OCI-LY1 (cell line): ENCODE data around the gene UQCR10.

Source experiments
- H2AFZ ChIP-seq: fragments of 200-600 bp; sonication (generic), shearing (Covaris generic); 2 replicates; pipeline ENCODE4 v1.6.0; 2014; ENCODE audit warnings: antibody characterized with exemption, mild to moderate bottlenecking, low read length
- H3F3A ChIP-seq: fragments of 200-600 bp; sonication (generic), shearing (Covaris generic); 2 replicates; pipeline ENCODE4 v1.6.0; 2014; ENCODE audit warnings: mild to moderate bottlenecking, antibody characterized with exemption, low read length, moderate library complexity; ENCODE audit not compliant: insufficient read depth
- H3K27ac ChIP-seq: fragments of 200-600 bp; sonication (generic); 2 replicates; pipeline ENCODE4 v1.5.1; 2014; ENCODE audit warnings: low read length, mixed run types, mild to moderate bottlenecking, low read depth; ENCODE audit not compliant: poor library complexity, severe bottlenecking
- H3K27me3 ChIP-seq: fragments of 200-600 bp; sonication (generic); 2 replicates; pipeline ENCODE4 v1.6.0; 2014; ENCODE audit warnings: antibody characterized with exemption, mild to moderate bottlenecking, low read length, moderate library complexity; ENCODE audit not compliant: insufficient read depth
- H3K36me3 ChIP-seq: fragments of 200-600 bp; sonication (generic); 2 replicates; pipeline ENCODE4 v1.6.1; 2014; ENCODE audit warnings: mild to moderate bottlenecking, antibody characterized with exemption, low read length, moderate library complexity, mixed read lengths; ENCODE audit not compliant: insufficient read depth
- H3K4me1 ChIP-seq: fragments of 200-600 bp; sonication (generic); 2 replicates; pipeline ENCODE4 v1.5.1; 2014; ENCODE audit warnings: mild to moderate bottlenecking, low read length, moderate library complexity; ENCODE audit not compliant: insufficient read depth, severe bottlenecking
- H3K4me2 ChIP-seq: fragments of 200-600 bp; sonication (generic), shearing (Covaris generic); 2 replicates; pipeline ENCODE4 v1.6.1; 2014; ENCODE audit warnings: low read length
- H3K4me3 ChIP-seq: fragments of 200-600 bp; sonication (generic); 2 replicates; pipeline ENCODE4 v1.5.1; 2014; ENCODE audit warnings: low read length, low read depth, mild to moderate bottlenecking, mixed read lengths; ENCODE audit not compliant: poor library complexity, severe bottlenecking
- H3K79me2 ChIP-seq: fragments of 200-600 bp; shearing (Covaris generic); 2 replicates; pipeline ENCODE4 v1.6.1; 2016; ENCODE audit warnings: mixed run types, low read length, mixed read lengths; ENCODE audit not compliant: insufficient read depth
- H3K9ac ChIP-seq: fragments of 200-600 bp; sonication (generic), shearing (Covaris generic); 2 replicates; pipeline ENCODE4 v1.6.1; 2014; ENCODE audit warnings: mild to moderate bottlenecking, low read length, mixed read lengths
- H3K9me2 ChIP-seq: fragments of 200-600 bp; sonication (generic), shearing (Covaris generic); 2 replicates; pipeline ENCODE4 v1.6.1; 2014; ENCODE audit warnings: low read depth, mild to moderate bottlenecking, low read length, mixed read lengths
- H3K9me3 ChIP-seq: fragments of 200-600 bp; shearing (Covaris generic); 2 replicates; pipeline ENCODE4 v1.6.1; 2014; ENCODE audit warnings: low read length, mixed read lengths
- H4K20me1 ChIP-seq: fragments of 200-600 bp; sonication (generic), shearing (Covaris generic); 2 replicates; pipeline ENCODE4 v1.6.0; 2016; ENCODE audit warnings: mild to moderate bottlenecking, low read length; ENCODE audit not compliant: insufficient read depth
- CTCF ChIP-seq: fragments of 200-600 bp; sonication (generic), shearing (Covaris generic); IDR thresholded peaks from 2 replicates; pipeline ENCODE4 v1.5.1; 2017; ENCODE audit warnings: mild to moderate bottlenecking, antibody characterized with exemption, low read length, moderate library complexity, mixed read lengths
- EZH2 ChIP-seq: fragments of 200-600 bp; sonication (generic), shearing (Covaris generic); IDR thresholded peaks from 2 replicates; pipeline ENCODE4 v1.8.0; 2017; ENCODE audit warnings: borderline replicate concordance, mixed run types, mild to moderate bottlenecking, antibody characterized with exemption, low read length, moderate library complexity, mixed read lengths

Gene UQCR10

GRCh38 chr22:29772170-29772641 is 5.0 kb downstream of the UQCR10 start:
- H3K4me2 ChIP-seq = no peak overlapping the region
- no peaks in the 10 kb centered on the region for H4K20me1 ChIP-seq
- no peaks in the 10 kb centered on the region for H3K9me2 ChIP-seq
- H3K9ac ChIP-seq = no peak overlapping the region
- H3K4me3 ChIP-seq = no peak overlapping the region
- no peaks in the 10 kb centered on the region for H3K27me3 ChIP-seq
- no peaks in the 10 kb centered on the region for H3F3A ChIP-seq
- peaks cover 11% of the 10 kb centered on the region for H3K79me2 ChIP-seq
- no peak overlapping the region for H3K27ac ChIP-seq
- H3K9me3 ChIP-seq = no peaks in the 10 kb centered on the region
- peaks cover 26% of the 10 kb centered on the region for H3K36me3 ChIP-seq
- TF ChIP-seq CTCF = peak; percentile 44
- no peak for TF ChIP-seq EZH2
- no peak overlapping the region for H2AFZ ChIP-seq
- peaks cover 13% of the 10 kb centered on the region for H3K4me1 ChIP-seq

- Histone ChIP-seq H3K27ac (no peak overlapping the region), H3K4me2 (no peak overlapping the region), H3K9me3 (no peaks in the 10 kb centered on the region)
Observed at GRCh38 chr22:29773233-29773632, 6.1 kb downstream of the UQCR10 start.

GRCh38 chr22:29780220-29780619 is 13.1 kb downstream of the UQCR10 start:
- no peaks in the 10 kb centered on the region for H4K20me1 ChIP-seq
- H3K9me3 ChIP-seq = no peaks in the 10 kb centered on the region
- TF ChIP-seq EZH2 (no peak), CTCF (no peak)
- H3K9ac ChIP-seq = no peak overlapping the region
- H3K4me2 ChIP-seq = no peak overlapping the region
- no peaks in the 10 kb centered on the region for H3K79me2 ChIP-seq
- H3K27me3 ChIP-seq = no peaks in the 10 kb centered on the region
- no peaks in the 10 kb centered on the region for H3K36me3 ChIP-seq
- no peak overlapping the region for H2AFZ ChIP-seq
- no peaks in the 10 kb centered on the region for H3K9me2 ChIP-seq
- no peaks in the 10 kb centered on the region for H3K4me1 ChIP-seq
- no peaks in the 10 kb centered on the region for H3F3A ChIP-seq
- no peak overlapping the region for H3K4me3 ChIP-seq
- H3K27ac ChIP-seq = no peak overlapping the region

More at GRCh38 chr22:29773233-29773632, 6.1 kb downstream of the UQCR10 start:
- no peak overlapping the region for H3K9ac ChIP-seq
- no peaks in the 10 kb centered on the region for H3F3A ChIP-seq
- no peak overlapping the region for H2AFZ ChIP-seq
- TF ChIP-seq EZH2 = no peak
- TF ChIP-seq CTCF = no peak
- peaks cover 2% of the 10 kb centered on the region for H3K79me2 ChIP-seq
- H3K4me1 ChIP-seq = peaks cover 8% of the 10 kb centered on the region
- H4K20me1 ChIP-seq = no peaks in the 10 kb centered on the region
- H3K36me3 ChIP-seq = peaks cover 26% of the 10 kb centered on the region
- H3K27me3 ChIP-seq = no peaks in the 10 kb centered on the region
- H3K9me2 ChIP-seq = no peaks in the 10 kb centered on the region
- H3K4me3 ChIP-seq = no peak overlapping the region
